Hepatocyte (in vitro differentiated cells): ENCODE measurements around the gene CREB1.

ENCODE experiments used
- EZH2 ChIP-seq: fragments of 200-600 bp; sonication (generic); IDR thresholded peaks from 2 replicates; pipeline ENCODE4 v1.6.1; 2016; ENCODE audit warnings: antibody characterized with exemption, mild to moderate bottlenecking, borderline replicate concordance
- TF ChIP-seq, protein P1 (sequence below): fragments of 200-600 bp; sonication (generic); IDR thresholded peaks from 2 replicates; pipeline ENCODE4 v1.5.1; 2016; ENCODE audit warnings: antibody characterized with exemption, mild to moderate bottlenecking; ENCODE audit not compliant: poor library complexity

DNA sequence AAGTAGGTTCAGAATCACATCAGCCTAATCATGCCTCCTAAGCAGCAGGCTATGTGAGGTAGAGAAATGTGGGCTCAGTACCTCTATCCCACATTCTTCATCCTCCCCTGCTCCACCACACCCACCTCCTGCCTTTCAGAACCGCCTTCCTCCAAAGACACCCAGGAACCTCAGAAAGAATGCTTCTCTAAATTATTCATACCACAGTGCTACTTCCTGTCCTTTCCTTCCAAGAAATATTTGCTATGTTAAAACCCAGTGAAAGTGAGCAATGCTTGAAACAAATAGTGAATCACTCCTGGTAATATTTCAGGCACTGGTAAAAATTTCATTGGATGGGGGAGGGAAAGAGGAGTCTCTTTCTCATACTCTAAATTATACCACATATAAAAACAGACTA, 24.0 kb upstream of the CREB1 start:
- TF ChIP-seq, protein P1, sequence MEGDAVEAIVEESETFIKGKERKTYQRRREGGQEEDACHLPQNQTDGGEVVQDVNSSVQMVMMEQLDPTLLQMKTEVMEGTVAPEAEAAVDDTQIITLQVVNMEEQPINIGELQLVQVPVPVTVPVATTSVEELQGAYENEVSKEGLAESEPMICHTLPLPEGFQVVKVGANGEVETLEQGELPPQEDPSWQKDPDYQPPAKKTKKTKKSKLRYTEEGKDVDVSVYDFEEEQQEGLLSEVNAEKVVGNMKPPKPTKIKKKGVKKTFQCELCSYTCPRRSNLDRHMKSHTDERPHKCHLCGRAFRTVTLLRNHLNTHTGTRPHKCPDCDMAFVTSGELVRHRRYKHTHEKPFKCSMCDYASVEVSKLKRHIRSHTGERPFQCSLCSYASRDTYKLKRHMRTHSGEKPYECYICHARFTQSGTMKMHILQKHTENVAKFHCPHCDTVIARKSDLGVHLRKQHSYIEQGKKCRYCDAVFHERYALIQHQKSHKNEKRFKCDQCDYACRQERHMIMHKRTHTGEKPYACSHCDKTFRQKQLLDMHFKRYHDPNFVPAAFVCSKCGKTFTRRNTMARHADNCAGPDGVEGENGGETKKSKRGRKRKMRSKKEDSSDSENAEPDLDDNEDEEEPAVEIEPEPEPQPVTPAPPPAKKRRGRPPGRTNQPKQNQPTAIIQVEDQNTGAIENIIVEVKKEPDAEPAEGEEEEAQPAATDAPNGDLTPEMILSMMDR = no peak
- no peak for TF ChIP-seq EZH2
